Tibial nerve (tissue), 4 donors: ENCODE measurements around the gene CSAD. TPM values are rescaled to one million over a fixed set of nuclear protein-coding genes. Genes with fewer than 3 reads are reported as not detected.

Source experiments
- DNase-seq, 2 donors: peaks; one replicate each; pipeline ENCODE4 v3.0.0-alpha.2; 2019; ENCODE audit warnings: low spot score in 2 of 2
- H3K27ac ChIP-seq, 4 donors: fragments of 200-600 bp; sonication (generic) in 3 of 4; one replicate each; pipeline ENCODE4 v1.5.1; 2017 to 2019; ENCODE audit warnings: mild to moderate bottlenecking in 1 of 4
- H3K27me3 ChIP-seq, 2 donors: fragments of 200-600 bp; sonication (generic) in 1 of 2; one replicate each; pipeline versions ENCODE4 v1.5.1 to v1.6.0; 2017 to 2019
- H3K36me3 ChIP-seq, 3 donors: fragments of 200-600 bp; sonication (generic); one replicate each; pipeline ENCODE4 v1.5.1; 2018 to 2019
- H3K4me1 ChIP-seq, 4 donors: fragments of 200-600 bp; sonication (generic) in 3 of 4; one replicate each; pipeline ENCODE4 v1.5.1; 2017 to 2019
- H3K4me3 ChIP-seq, 4 donors: fragments of 200-600 bp; sonication (generic) in 3 of 4; one replicate each; pipeline ENCODE4 v1.5.1; 2017 to 2019; ENCODE audit warnings: mild to moderate bottlenecking in 1 of 4, moderate library complexity in 1 of 4
- H3K9me3 ChIP-seq, 4 donors: fragments of 200-600 bp; sonication (generic) in 3 of 4; one replicate each; pipeline ENCODE4 v1.5.1; 2017 to 2019
- CTCF ChIP-seq, 5 experiments: fragments of 200-600 bp in 3 of 5; fragments of 450-650 bp in 2 of 5; sonication (generic) in 3 of 5; IDR thresholded peaks; one replicate each; pipeline ENCODE4 v1.5.1; 2016 to 2019; ENCODE audit warnings: antibody characterized with exemption in 5 of 5, mild to moderate bottlenecking in 3 of 5, moderate library complexity in 2 of 5
- EP300 ChIP-seq, 2 donors: sonication (generic); formaldehyde crosslinking; IDR thresholded peaks; one replicate each; pipeline ENCODE4 v1.6.1; 2017; ENCODE audit warnings: antibody characterized with exemption in 2 of 2, mild to moderate bottlenecking in 1 of 2
- POLR2A ChIP-seq, 2 donors: fragments of 450-650 bp; IDR thresholded peaks; one replicate each; pipeline ENCODE4 v1.6.1; 2017; ENCODE audit warnings: antibody characterized with exemption in 2 of 2, mild to moderate bottlenecking in 2 of 2, moderate library complexity in 2 of 2
- WGBS, 2 donors: methylation state at CpG; one replicate each; pipeline ENCODE4 v1.1.5; 2018; 5-methylcytosine and 5-hydroxymethylcytosine counted together
- total RNA-seq, 4 donors: library from RNA; depleted of rRNA; stranded (reverse); fragments of >200 nt; gene quantifications; one replicate each; pipeline ENCODE4 v1.1.0, GENCODE V29; 2016

Gene CSAD
- total RNA-seq, 4 donors from 2014 or later, result 52.4 to 90.6 (median 78.7) TPM

- H3K36me3 ChIP-seq, result peaks cover 0 to 28% (median 0%) of the 10 kb centered on the region in 3 donors
- H3K27ac ChIP-seq, result no peak overlapping the region
- 93 to 94% methylated on average over 1 of the region's 1 CpG for WGBS, 2 donors
- DNase-seq, result no peak
- TF ChIP-seq CTCF (IDR thresholded peaks at IDR 0.05) (no peak), POLR2A (IDR thresholded peaks at IDR 0.05) (no peak), EP300 (IDR thresholded peaks at IDR 0.05) (no peak)
- H3K9me3 ChIP-seq, result no peaks in the 10 kb centered on the region
- H3K4me3 ChIP-seq, result no peak overlapping the region
- H3K27me3 ChIP-seq, result no peaks in the 10 kb centered on the region
- peaks cover 0 to 23% (median 13%) of the 10 kb centered on the region in 4 donors for H3K4me1 ChIP-seq
Observed at GRCh38 chr12:53194973-53195372, 14.2 kb upstream of the CSAD start.

- Histone ChIP-seq H3K27me3 (no peaks in the 10 kb centered on the region), H3K4me3 (no peak overlapping the region), H3K27ac (no peak overlapping the region), H3K9me3 (no peaks in the 10 kb centered on the region), H3K36me3 (peaks cover 0 to 36% (median 0%) of the 10 kb centered on the region in 3 donors), H3K4me1 (peaks cover 0 to 31% (median 12%) of the 10 kb centered on the region in 4 donors)
- no peak for TF ChIP-seq CTCF (IDR thresholded peaks at IDR 0.05)
- no peak for TF ChIP-seq EP300 (IDR thresholded peaks at IDR 0.05)
- no peak for TF ChIP-seq POLR2A (IDR thresholded peaks at IDR 0.05)
- WGBS, 2 donors, result 73 to 77% methylated on average over 11 of the region's 11 CpGs
- DNase-seq, result no peak
Observed at GRCh38 chr12:53193985-53194716, 13.4 kb upstream of the CSAD start.

GRCh38 chr12:53193040-53193439 is 12.3 kb upstream of the CSAD start:
- Histone ChIP-seq H3K9me3 (no peaks in the 10 kb centered on the region), H3K36me3 (peaks cover 0 to 47% (median 3%) of the 10 kb centered on the region in 3 donors), H3K27ac (no peak overlapping the region), H3K27me3 (no peaks in the 10 kb centered on the region), H3K4me1 (peaks cover 0 to 31% (median 9%) of the 10 kb centered on the region in 4 donors), H3K4me3 (no peak overlapping the region)
- no peak for DNase-seq
- TF ChIP-seq EP300 (IDR thresholded peaks at IDR 0.05), result no peak
- TF ChIP-seq CTCF (IDR thresholded peaks at IDR 0.05), result no peak
- TF ChIP-seq POLR2A (IDR thresholded peaks at IDR 0.05), result no peak
- 84 to 88% methylated on average over 9 of the region's 9 CpGs for WGBS, 2 donors

DNA sequence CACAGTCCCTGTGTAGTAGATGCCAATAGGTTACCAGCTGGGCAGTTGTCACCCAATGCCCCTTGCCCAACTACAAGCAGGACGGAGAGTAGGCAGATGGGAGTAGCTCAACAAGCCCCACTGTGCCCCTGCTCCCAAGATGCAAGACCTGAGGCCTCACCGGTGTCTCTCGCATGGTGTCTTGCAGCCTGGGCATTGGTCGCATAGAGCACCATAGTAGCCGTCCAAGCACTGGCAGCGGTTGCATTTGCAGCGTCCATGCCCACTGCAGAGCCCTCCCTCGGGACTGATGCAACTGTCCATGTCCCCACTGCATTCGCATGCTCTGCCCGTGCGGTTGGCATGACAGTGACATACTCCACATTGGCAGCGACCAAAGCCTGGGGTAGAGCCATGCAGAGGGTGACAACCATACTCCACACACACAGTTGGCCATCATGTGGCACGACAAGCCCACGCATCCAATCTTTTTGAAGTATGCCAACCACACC is 11.9 kb upstream of the CSAD start:
- H3K36me3 ChIP-seq, result peaks cover 0 to 52% (median 7%) of the 10 kb centered on the region in 3 donors
- H3K9me3 ChIP-seq, result no peaks in the 10 kb centered on the region
- H3K4me1 ChIP-seq, result peaks cover 0 to 26% (median 5%) of the 10 kb centered on the region in 4 donors
- 87% methylated on average over 13 to 14 of the region's 14 CpGs for WGBS, 2 donors
- no peak for TF ChIP-seq EP300 (IDR thresholded peaks at IDR 0.05)
- no peak for TF ChIP-seq CTCF (IDR thresholded peaks at IDR 0.05)
- TF ChIP-seq POLR2A (IDR thresholded peaks at IDR 0.05), result no peak
- no peaks in the 10 kb centered on the region for H3K27me3 ChIP-seq
- no peak overlapping the region for H3K4me3 ChIP-seq
- H3K27ac ChIP-seq, result no peak overlapping the region
- DNase-seq, result no peak

GRCh38 chr12:53191885-53192530 is 11.3 kb upstream of the CSAD start:
- Histone ChIP-seq H3K9me3 (no peaks in the 10 kb centered on the region), H3K27ac (no peak overlapping the region), H3K27me3 (no peaks in the 10 kb centered on the region), H3K4me3 (no peak overlapping the region), H3K36me3 (peaks cover 0 to 57% (median 7%) of the 10 kb centered on the region in 3 donors), H3K4me1 (peaks cover 0 to 21% (median 2%) of the 10 kb centered on the region in 4 donors)
- DNase-seq, result no peak
- WGBS, 2 donors, result 82 to 84% methylated on average over 14 of the region's 14 CpGs
- no peak for TF ChIP-seq EP300 (IDR thresholded peaks at IDR 0.05)
- no peak for TF ChIP-seq CTCF (IDR thresholded peaks at IDR 0.05)
- no peak for TF ChIP-seq POLR2A (IDR thresholded peaks at IDR 0.05)
